ENCODE data around the gene OR11A1.

DNA sequence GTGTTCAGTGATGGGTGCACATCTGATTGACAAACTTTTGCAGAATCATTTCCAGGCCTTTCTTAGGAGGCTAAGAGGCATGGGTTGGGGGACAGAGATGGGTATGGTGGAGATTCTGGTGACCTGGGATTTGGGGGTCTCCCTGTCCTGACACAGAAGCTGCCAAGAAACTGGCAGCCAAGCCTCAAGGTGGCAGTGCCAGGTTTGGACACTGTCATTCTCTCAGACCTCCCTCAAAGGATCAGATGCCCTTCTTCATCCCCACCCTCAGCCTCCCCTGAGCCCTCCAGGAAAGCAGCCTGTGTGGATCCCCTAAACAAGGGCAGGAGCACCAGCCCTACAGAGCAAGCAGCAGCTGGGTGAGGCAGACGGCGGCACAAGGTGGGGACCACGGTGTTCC, 48.9 kb upstream of the OR11A1 start:
- TF ChIP-seq, protein P1, sequence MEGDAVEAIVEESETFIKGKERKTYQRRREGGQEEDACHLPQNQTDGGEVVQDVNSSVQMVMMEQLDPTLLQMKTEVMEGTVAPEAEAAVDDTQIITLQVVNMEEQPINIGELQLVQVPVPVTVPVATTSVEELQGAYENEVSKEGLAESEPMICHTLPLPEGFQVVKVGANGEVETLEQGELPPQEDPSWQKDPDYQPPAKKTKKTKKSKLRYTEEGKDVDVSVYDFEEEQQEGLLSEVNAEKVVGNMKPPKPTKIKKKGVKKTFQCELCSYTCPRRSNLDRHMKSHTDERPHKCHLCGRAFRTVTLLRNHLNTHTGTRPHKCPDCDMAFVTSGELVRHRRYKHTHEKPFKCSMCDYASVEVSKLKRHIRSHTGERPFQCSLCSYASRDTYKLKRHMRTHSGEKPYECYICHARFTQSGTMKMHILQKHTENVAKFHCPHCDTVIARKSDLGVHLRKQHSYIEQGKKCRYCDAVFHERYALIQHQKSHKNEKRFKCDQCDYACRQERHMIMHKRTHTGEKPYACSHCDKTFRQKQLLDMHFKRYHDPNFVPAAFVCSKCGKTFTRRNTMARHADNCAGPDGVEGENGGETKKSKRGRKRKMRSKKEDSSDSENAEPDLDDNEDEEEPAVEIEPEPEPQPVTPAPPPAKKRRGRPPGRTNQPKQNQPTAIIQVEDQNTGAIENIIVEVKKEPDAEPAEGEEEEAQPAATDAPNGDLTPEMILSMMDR (optimal IDR thresholded peaks at IDR 0.05 in 1 of 3, IDR thresholded peaks at IDR 0.05 in 1 of 3, conservative IDR thresholded peaks at IDR 0.05 in 1 of 3; ENCODE audit: extremely low read depth in 1 of 3, insufficient read depth in 2 of 3, low read length in 3 of 3) = no peak
- no peak for TF ChIP-seq EZH2 (IDR thresholded peaks at IDR 0.05; ENCODE audit: low read length)

All from keratinocyte (primary cell).